Endothelial cell of umbilical vein (primary cell): ENCODE measurements around the gene SCYGR1. TPM values are rescaled to one million over a fixed set of nuclear protein-coding genes. Genes with fewer than 3 reads are reported as not detected.

Experiments
- BruUV-seq: library from RNA; stranded (reverse); fragments of 400-500 nt; replicated peaks from 2 replicates; lab custom pipeline; 2021; lab: Mats Ljungman, UMichigan
- CTCF ChIA-PET: fragments of 300-600, 350-600 bp; sonication (Branson Sonifier 250); formaldehyde crosslinking; loops from one replicate; lab custom pipeline; 2021; ENCODE audit warnings: antibody characterized with exemption, inconsistent platforms; lab: Charles Lee
- POLR2A ChIA-PET: fragments of 300-600, 350-600 bp; sonication (Branson Sonifier 250); formaldehyde crosslinking; loops from one replicate; lab custom pipeline; 2021; ENCODE audit warnings: antibody characterized with exemption, inconsistent platforms; lab: Charles Lee
- DNase-seq: peaks from one replicate; pipeline ENCODE4 v3.0.0-alpha.2; 2011; ENCODE audit warnings: low read depth, low spot score
- FAIRE-seq: peaks from 2 replicates; lab custom pipeline; 2011; peaks lifted over from hg19 to GRCh38; lab: Jason Lieb, UNC
- H2AFZ ChIP-seq: 2 replicates; pipeline ENCODE4 v1.6.0; 2012; ENCODE audit warnings: low read depth, low read length, control low read depth, inconsistent platforms
- H3K27ac ChIP-seq: 2 replicates; pipeline ENCODE4 v1.5.1; 2011; ENCODE audit warnings: low read depth, mild to moderate bottlenecking, control low read depth, low read length, moderate library complexity; ENCODE audit not compliant: insufficient read depth
- H3K27me3 ChIP-seq, 2 experiments: 2 replicates each; pipeline versions ENCODE4 v1.6.0 to v1.6.1; 2011; ENCODE audit warnings: low read length in 2 of 2, mixed read lengths in 1 of 2; ENCODE audit not compliant: control insufficient read depth in 2 of 2, insufficient read depth in 2 of 2
- H3K36me3 ChIP-seq, 2 experiments: 2 replicates in 1 of 2; 3 replicates in 1 of 2; pipeline ENCODE4 v1.5.1; 2011; ENCODE audit warnings: low read length in 2 of 2, mild to moderate bottlenecking in 1 of 2, moderate library complexity in 1 of 2; ENCODE audit not compliant: control insufficient read depth in 2 of 2, insufficient read depth in 2 of 2; ENCODE audit errors: extremely low read depth in 1 of 2
- H3K4me1 ChIP-seq: 3 replicates; pipeline ENCODE4 v1.5.1; 2011; ENCODE audit warnings: mild to moderate bottlenecking, low read length; ENCODE audit not compliant: control insufficient read depth, insufficient read depth; ENCODE audit errors: extremely low read depth
- H3K4me2 ChIP-seq: 2 replicates; pipeline ENCODE4 v1.6.1; 2011; ENCODE audit warnings: low read length, control low read depth, mixed read lengths; ENCODE audit not compliant: insufficient read depth
- H3K4me3 ChIP-seq, 3 experiments: fragments of 200-600 bp in 1 of 3; sonication (generic), shearing (Covaris generic) in 1 of 3; replicated peaks in 1 of 3; 2 replicates each; pipeline ENCODE4 v1.5.1; 2011 to 2016; ENCODE audit warnings: control low read depth in 3 of 3, low read length in 3 of 3, mild to moderate bottlenecking in 2 of 3, inconsistent platforms in 1 of 3, low read depth in 1 of 3, moderate library complexity in 1 of 3; ENCODE audit not compliant: insufficient read depth in 1 of 3
- H3K79me2 ChIP-seq: 2 replicates; pipeline ENCODE4 v1.6.0; 2012; ENCODE audit warnings: low read length, inconsistent platforms; ENCODE audit not compliant: control insufficient read depth, insufficient read depth
- H3K9ac ChIP-seq: replicated peaks from 2 replicates; pipeline ENCODE3; 2011; ENCODE audit warnings: low read length, control low read depth; ENCODE audit not compliant: insufficient read depth; ENCODE audit errors: extremely low read depth
- H3K9me1 ChIP-seq: replicated peaks from 3 replicates; pipeline ENCODE4 v1.6.0; 2011; ENCODE audit warnings: mild to moderate bottlenecking, low read length; ENCODE audit not compliant: control insufficient read depth, insufficient read depth; ENCODE audit errors: extremely low read depth
- H3K9me3 ChIP-seq: replicated peaks from 2 replicates; pipeline ENCODE4 v1.5.1; 2012; ENCODE audit warnings: low read length, inconsistent platforms; ENCODE audit not compliant: control insufficient read depth, insufficient read depth
- H4K20me1 ChIP-seq: replicated peaks from 2 replicates; pipeline ENCODE3; 2011; ENCODE audit warnings: mild to moderate bottlenecking, low read length; ENCODE audit not compliant: control insufficient read depth, insufficient read depth; ENCODE audit errors: extremely low read depth
- FOS ChIP-seq: IDR thresholded peaks from 2 replicates; pipeline ENCODE4 v1.6.1; 2011; ENCODE audit warnings: mild to moderate bottlenecking, low read length, moderate library complexity, borderline replicate concordance; ENCODE audit not compliant: insufficient read depth
- POLR2A ChIP-seq: IDR thresholded peaks from 2 replicates; pipeline ENCODE4 v1.6.1; 2012; ENCODE audit warnings: low read depth, mild to moderate bottlenecking, control low read depth, low read length
- POLR2AphosphoS5 ChIP-seq: IDR thresholded peaks from 2 replicates; pipeline ENCODE4 v1.6.1; 2012; ENCODE audit warnings: low read depth, mild to moderate bottlenecking, control low read depth, low read length, moderate library complexity; ENCODE audit not compliant: insufficient read depth
- dilution Hi-C: fragments of 300-500 bp; cut with MboI; formaldehyde crosslinking; loops from one replicate; pipeline ENCODE4 v1.15.0; 2019; ENCODE audit warnings: low sequenced_read_pairs; ENCODE audit not compliant: extremely low pct_ligation_motif_present
- intact Hi-C: fragments of 100-400 bp; cut with micrococcal nuclease; formaldehyde crosslinking; loops from one replicate; pipeline ENCODE4 v1.10.0; 2022
- polyA plus RNA-seq, 4 experiments: library from polyadenylated mRNA; depleted of rRNA in 3 of 4; stranded (reverse) in 3 of 4; unstranded in 1 of 4; fragments of >200 nt; gene quantifications; 2 replicates each; pipeline versions ENCODE4 v1.2.1 to v1.2.3, GENCODE V29; 2011 to 2012; ENCODE audit warnings: missing spikeins in 1 of 4
- total RNA-seq: library from RNA; stranded (reverse); gene quantifications from 2 replicates; pipeline ENCODE4 v1.2.3, GENCODE V29; 2021
- TF ChIP-seq, protein P1 (sequence below): IDR thresholded peaks from 2 replicates; pipeline ENCODE4 v1.6.1; 2011; ENCODE audit not compliant: insufficient read depth, insufficient read length
- TF ChIP-seq, protein P2 (sequence below), 2 donors: IDR thresholded peaks; 1 replicate in 1 of 2; 2 replicates in 1 of 2; pipeline ENCODE4 v1.5.1; 2011; ENCODE audit warnings: low read length in 2 of 2, mild to moderate bottlenecking in 2 of 2, moderate library complexity in 2 of 2, control low read depth in 1 of 2, inconsistent platforms in 1 of 2, low read depth in 1 of 2; ENCODE audit not compliant: insufficient read depth in 1 of 2; ENCODE audit errors: extremely low read depth in 1 of 2

Gene SCYGR1
- total and polyA plus RNA-seq, 2 donors (not counting 3 experiments of a cell fraction or from before 2014, with no cell fraction given), result not detected

- intact Hi-C loops, result no loop called here
- no peak overlapping the region for H3K4me3 ChIP-seq
- H4K20me1 ChIP-seq, result no peaks in the 10 kb centered on the region
- H3K9me3 ChIP-seq, result no peaks in the 10 kb centered on the region
- dilution Hi-C loops, result no loop called here
- no peak for DNase-seq
- H3K27me3 ChIP-seq, result no peaks in the 10 kb centered on the region
- BruUV-seq, result no TSS peak
- H3K4me2 ChIP-seq, result no peak overlapping the region
- no peak overlapping the region for H2AFZ ChIP-seq
- H3K79me2 ChIP-seq, result no peaks in the 10 kb centered on the region
- peaks cover 3% of the 10 kb centered on the region for H3K4me1 ChIP-seq
- H3K36me3 ChIP-seq, result no peaks in the 10 kb centered on the region
- FAIRE-seq, result no peak
- H3K27ac ChIP-seq, result no peak overlapping the region
- TF ChIP-seq POLR2A, result no peak
- TF ChIP-seq FOS, result no peak
- TF ChIP-seq, protein P1, sequence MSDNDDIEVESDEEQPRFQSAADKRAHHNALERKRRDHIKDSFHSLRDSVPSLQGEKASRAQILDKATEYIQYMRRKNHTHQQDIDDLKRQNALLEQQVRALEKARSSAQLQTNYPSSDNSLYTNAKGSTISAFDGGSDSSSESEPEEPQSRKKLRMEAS, result no peak
- TF ChIP-seq, protein P2, sequence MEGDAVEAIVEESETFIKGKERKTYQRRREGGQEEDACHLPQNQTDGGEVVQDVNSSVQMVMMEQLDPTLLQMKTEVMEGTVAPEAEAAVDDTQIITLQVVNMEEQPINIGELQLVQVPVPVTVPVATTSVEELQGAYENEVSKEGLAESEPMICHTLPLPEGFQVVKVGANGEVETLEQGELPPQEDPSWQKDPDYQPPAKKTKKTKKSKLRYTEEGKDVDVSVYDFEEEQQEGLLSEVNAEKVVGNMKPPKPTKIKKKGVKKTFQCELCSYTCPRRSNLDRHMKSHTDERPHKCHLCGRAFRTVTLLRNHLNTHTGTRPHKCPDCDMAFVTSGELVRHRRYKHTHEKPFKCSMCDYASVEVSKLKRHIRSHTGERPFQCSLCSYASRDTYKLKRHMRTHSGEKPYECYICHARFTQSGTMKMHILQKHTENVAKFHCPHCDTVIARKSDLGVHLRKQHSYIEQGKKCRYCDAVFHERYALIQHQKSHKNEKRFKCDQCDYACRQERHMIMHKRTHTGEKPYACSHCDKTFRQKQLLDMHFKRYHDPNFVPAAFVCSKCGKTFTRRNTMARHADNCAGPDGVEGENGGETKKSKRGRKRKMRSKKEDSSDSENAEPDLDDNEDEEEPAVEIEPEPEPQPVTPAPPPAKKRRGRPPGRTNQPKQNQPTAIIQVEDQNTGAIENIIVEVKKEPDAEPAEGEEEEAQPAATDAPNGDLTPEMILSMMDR (IDR thresholded peaks at IDR 0.05; ENCODE audit: extremely low read depth in 1 of 2, insufficient read depth in 1 of 2, low read depth in 1 of 2, low read length in 2 of 2), result no peak
- TF ChIP-seq POLR2AphosphoS5, result no peak
- ChIA-PET POLR2A (no interaction called here), CTCF (interaction anchor here (0.9 to 1.4 kb wide), 4 partner anchors 358 to 489 kb away, joined by 3 to 5 read pairs (median 3); no protein-coding TSS in a partner anchor)
- H3K9me1 ChIP-seq, result no peaks in the 10 kb centered on the region
- H3K9ac ChIP-seq, result no peak overlapping the region
Measured at GRCh38 chr2:227401550-227401949, 13.8 kb upstream of the SCYGR1 start.
